ENCODE measurements around the gene MMP2.
A peak's percentile ranks its signal among the peaks of the same experiment; 100 is the strongest.

MMP2 gene

GRCh38 chr16:55532227-55532626 lies 53.2 kb downstream of the MMP2 start:
- H3K27ac ChIP-seq: no peak overlapping the region
- no peak for TF ChIP-seq ZFX (IDR thresholded peaks at IDR 0.05; ENCODE audit: borderline replicate concordance)
- TF ChIP-seq, protein P1, sequence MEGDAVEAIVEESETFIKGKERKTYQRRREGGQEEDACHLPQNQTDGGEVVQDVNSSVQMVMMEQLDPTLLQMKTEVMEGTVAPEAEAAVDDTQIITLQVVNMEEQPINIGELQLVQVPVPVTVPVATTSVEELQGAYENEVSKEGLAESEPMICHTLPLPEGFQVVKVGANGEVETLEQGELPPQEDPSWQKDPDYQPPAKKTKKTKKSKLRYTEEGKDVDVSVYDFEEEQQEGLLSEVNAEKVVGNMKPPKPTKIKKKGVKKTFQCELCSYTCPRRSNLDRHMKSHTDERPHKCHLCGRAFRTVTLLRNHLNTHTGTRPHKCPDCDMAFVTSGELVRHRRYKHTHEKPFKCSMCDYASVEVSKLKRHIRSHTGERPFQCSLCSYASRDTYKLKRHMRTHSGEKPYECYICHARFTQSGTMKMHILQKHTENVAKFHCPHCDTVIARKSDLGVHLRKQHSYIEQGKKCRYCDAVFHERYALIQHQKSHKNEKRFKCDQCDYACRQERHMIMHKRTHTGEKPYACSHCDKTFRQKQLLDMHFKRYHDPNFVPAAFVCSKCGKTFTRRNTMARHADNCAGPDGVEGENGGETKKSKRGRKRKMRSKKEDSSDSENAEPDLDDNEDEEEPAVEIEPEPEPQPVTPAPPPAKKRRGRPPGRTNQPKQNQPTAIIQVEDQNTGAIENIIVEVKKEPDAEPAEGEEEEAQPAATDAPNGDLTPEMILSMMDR (IDR thresholded peaks at IDR 0.05): no peak

GRCh38 chr16:55534756-55535155 lies 55.8 kb downstream of the MMP2 start:
- no peak for TF ChIP-seq ZFX (IDR thresholded peaks at IDR 0.05; ENCODE audit: borderline replicate concordance)
- TF ChIP-seq, protein P1 (IDR thresholded peaks at IDR 0.05): no peak
- H3K27ac ChIP-seq: no peak overlapping the region

DNA sequence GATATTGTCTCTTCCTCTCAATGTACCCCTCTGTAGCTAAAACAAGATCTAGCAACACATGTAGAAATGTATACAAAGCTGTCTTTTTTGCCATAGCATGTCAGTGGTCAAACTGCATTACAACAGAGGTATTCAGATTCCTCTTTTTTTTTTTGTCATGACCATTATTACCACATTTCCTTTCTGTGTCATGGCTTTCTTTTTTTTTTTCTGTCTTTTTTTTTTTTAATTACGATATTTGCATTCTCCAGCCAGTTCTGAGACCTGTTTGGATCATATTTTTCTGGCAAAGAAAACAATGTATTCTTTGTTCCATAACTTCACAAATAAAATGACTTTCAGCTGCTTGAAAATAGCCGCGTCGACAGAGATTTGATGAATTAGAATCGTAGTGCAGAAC lies 60.1 kb downstream of the MMP2 start:
- no peak overlapping the region for H3K27ac ChIP-seq
- TF ChIP-seq, protein P1 (IDR thresholded peaks at IDR 0.05): no peak
- TF ChIP-seq ZFX (IDR thresholded peaks at IDR 0.05; ENCODE audit: borderline replicate concordance): no peak

- TF ChIP-seq, protein P1 (IDR thresholded peaks at IDR 0.05): no peak
- no peak for TF ChIP-seq ZFX (IDR thresholded peaks at IDR 0.05; ENCODE audit: borderline replicate concordance)
- no peak overlapping the region for H3K27ac ChIP-seq
Observed at GRCh38 chr16:55539488-55539887, 60.5 kb downstream of the MMP2 start.

GRCh38 chr16:55540221-55540620 lies 61.2 kb downstream of the MMP2 start:
- TF ChIP-seq, protein P1 (IDR thresholded peaks at IDR 0.05): no peak
- no peak for TF ChIP-seq ZFX (IDR thresholded peaks at IDR 0.05; ENCODE audit: borderline replicate concordance)
- no peak overlapping the region for H3K27ac ChIP-seq

GRCh38 chr16:55542459-55543082 lies 63.6 kb downstream of the MMP2 start:
- no peak overlapping the region for H3K27ac ChIP-seq
- TF ChIP-seq ZFX (IDR thresholded peaks at IDR 0.05; ENCODE audit: borderline replicate concordance): no peak
- TF ChIP-seq, protein P1 (IDR thresholded peaks at IDR 0.05): no peak

DNA sequence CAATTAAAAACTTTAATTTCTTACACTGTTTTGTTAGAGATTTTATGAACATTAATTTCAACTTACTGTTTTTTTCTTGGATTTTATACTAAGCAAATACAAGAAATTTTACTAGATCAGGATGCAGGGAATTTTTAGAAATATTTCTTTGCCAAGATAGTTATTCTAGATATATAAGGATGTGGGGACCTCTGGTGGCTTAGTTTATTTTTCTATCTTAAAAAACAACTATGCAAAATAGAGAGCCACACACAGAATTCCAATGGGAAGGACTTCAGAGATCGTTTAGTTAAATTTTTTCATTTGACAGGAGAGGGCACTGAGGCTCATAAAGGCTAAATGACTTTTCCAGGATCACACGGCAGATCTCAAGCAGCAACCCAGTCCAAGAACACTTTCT lies 64.5 kb downstream of the MMP2 start:
- TF ChIP-seq ZFX (IDR thresholded peaks at IDR 0.05; ENCODE audit: borderline replicate concordance): no peak
- TF ChIP-seq, protein P1 (IDR thresholded peaks at IDR 0.05): 0 out of 2 replicates have a peak, but pooled peaks have one; percentile 16

More for the DNA sequence above, 64.5 kb downstream of the MMP2 start:
- H3K27ac ChIP-seq: no peak overlapping the region
